ENCODE results near the gene HCRTR1. TPM values are rescaled to one million over a fixed set of nuclear protein-coding genes. Genes with fewer than 3 reads are reported as not detected.

The HCRTR1 gene
- total RNA-seq (not detected), polyA plus RNA-seq (not detected)

GRCh38 chr1:31617218-31617915 lies at the start of gene HCRTR1:
Gene HCRTR1 (plus strand): TSS chr1:31617689. CDS start chr1:31619193, 1,504 bp downstream.
- Histone ChIP-seq H3K9me3 (ENCODE audit: control insufficient read depth in 1 of 2, low read length in 2 of 2) (no peaks in the 10 kb centered on the region), H3K27ac (ENCODE audit: low read depth, low read length) (no peak within 1 kb of the TSS), H3K4me3 (ENCODE audit: low read length in 2 of 2) (peak within 1 kb of the TSS in 1 of 2 donors; percentile 35), H3K36me3 (ENCODE audit: insufficient read depth, low read length) (no peaks in the 10 kb centered on the region), H3K4me1 (ENCODE audit: insufficient read depth, low read length) (peaks cover 8% of the 10 kb centered on the region), H3K27me3 (ENCODE audit: insufficient read depth, low read length) (peaks cover 17% of the 10 kb centered on the region)
- CTCF ChIA-PET (ENCODE audit: partially characterized antibody): interaction anchor here (0.6 to 1.4 kb wide), 5 partner anchors 8 to 1308 kb away, joined by 3 to 6 read pairs (median 4); no protein-coding TSS in a partner anchor
- peaks cover 6 to 14% (median 8%) of the 10 kb centered on the region in 4 donors for H3K4me1 Mint-ChIP-seq
- H3K27ac Mint-ChIP-seq: peak within 1 kb of the TSS in 2 of 7 donors; percentile 59 to 63
- H3K4me3 Mint-ChIP-seq: peak within 1 kb of the TSS; percentile 52 to 72 (median 64)
- intact Hi-C loops (cut with micrococcal nuclease): no loop called here
- DNase-seq: no peak
- H3K9me3 Mint-ChIP-seq: peaks cover 0 to 4% (median 0%) of the 10 kb centered on the region in 8 donors
- H3K27me3 Mint-ChIP-seq: peaks cover 18 to 33% of the 10 kb centered on the region in 2 donors
- H3K36me3 Mint-ChIP-seq: no peaks in the 10 kb centered on the region
- POLR2A ChIA-PET (ENCODE audit: partially characterized antibody): interaction anchor here (1.0 kb wide), 1 partner anchor 12 kb away, joined by 4 read pairs; no protein-coding TSS in a partner anchor

- Histone ChIP-seq H3K36me3 (ENCODE audit: insufficient read depth, low read length) (no peaks in the 10 kb centered on the region), H3K4me1 (ENCODE audit: insufficient read depth, low read length) (no peaks in the 10 kb centered on the region), H3K27me3 (ENCODE audit: insufficient read depth, low read length) (no peaks in the 10 kb centered on the region), H3K4me3 (ENCODE audit: low read length in 2 of 2) (no peak overlapping the region), H3K27ac (ENCODE audit: low read depth, low read length) (no peak overlapping the region), H3K9me3 (ENCODE audit: control insufficient read depth in 1 of 2, low read length in 2 of 2) (no peaks in the 10 kb centered on the region)
- POLR2A ChIA-PET (ENCODE audit: partially characterized antibody): no interaction called here
- H3K4me1 Mint-ChIP-seq: no peaks in the 10 kb centered on the region
- intact Hi-C loops (cut with micrococcal nuclease): no loop called here
- peaks cover 12 to 25% of the 10 kb centered on the region in 2 donors for H3K27me3 Mint-ChIP-seq
- no peaks in the 10 kb centered on the region for H3K36me3 Mint-ChIP-seq
- no peak for DNase-seq
- H3K4me3 Mint-ChIP-seq: no peak overlapping the region
- CTCF ChIA-PET (ENCODE audit: partially characterized antibody): no interaction called here
- H3K27ac Mint-ChIP-seq: no peak overlapping the region
- H3K9me3 Mint-ChIP-seq: peaks cover 0 to 1% (median 0%) of the 10 kb centered on the region in 8 donors
Observed at GRCh38 chr1:31567956-31568570, 49.4 kb upstream of the HCRTR1 start.

GRCh38 chr1:31568895-31569595 lies 48.4 kb upstream of the HCRTR1 start:
- Histone ChIP-seq H3K27ac (ENCODE audit: low read depth, low read length) (no peak overlapping the region), H3K4me3 (ENCODE audit: low read length in 2 of 2) (no peak overlapping the region), H3K27me3 (ENCODE audit: insufficient read depth, low read length) (no peaks in the 10 kb centered on the region), H3K4me1 (ENCODE audit: insufficient read depth, low read length) (no peaks in the 10 kb centered on the region), H3K36me3 (ENCODE audit: insufficient read depth, low read length) (no peaks in the 10 kb centered on the region), H3K9me3 (ENCODE audit: control insufficient read depth in 1 of 2, low read length in 2 of 2) (no peaks in the 10 kb centered on the region)
- Mint-ChIP-seq H3K27ac (peak overlapping the region in 1 of 7 donors; percentile 11), H3K4me3 (no peak overlapping the region), H3K27me3 (peaks cover 9 to 23% of the 10 kb centered on the region in 2 donors), H3K4me1 (no peaks in the 10 kb centered on the region), H3K9me3 (no peaks in the 10 kb centered on the region), H3K36me3 (no peaks in the 10 kb centered on the region)
- ChIA-PET CTCF (ENCODE audit: partially characterized antibody) (interaction anchor here (1.3 kb wide), 1 partner anchor 220 kb away, joined by 5 read pairs; no protein-coding TSS in a partner anchor), POLR2A (ENCODE audit: partially characterized antibody) (no interaction called here)
- DNase-seq: no peak
- intact Hi-C loops (cut with micrococcal nuclease): no loop called here

DNA sequence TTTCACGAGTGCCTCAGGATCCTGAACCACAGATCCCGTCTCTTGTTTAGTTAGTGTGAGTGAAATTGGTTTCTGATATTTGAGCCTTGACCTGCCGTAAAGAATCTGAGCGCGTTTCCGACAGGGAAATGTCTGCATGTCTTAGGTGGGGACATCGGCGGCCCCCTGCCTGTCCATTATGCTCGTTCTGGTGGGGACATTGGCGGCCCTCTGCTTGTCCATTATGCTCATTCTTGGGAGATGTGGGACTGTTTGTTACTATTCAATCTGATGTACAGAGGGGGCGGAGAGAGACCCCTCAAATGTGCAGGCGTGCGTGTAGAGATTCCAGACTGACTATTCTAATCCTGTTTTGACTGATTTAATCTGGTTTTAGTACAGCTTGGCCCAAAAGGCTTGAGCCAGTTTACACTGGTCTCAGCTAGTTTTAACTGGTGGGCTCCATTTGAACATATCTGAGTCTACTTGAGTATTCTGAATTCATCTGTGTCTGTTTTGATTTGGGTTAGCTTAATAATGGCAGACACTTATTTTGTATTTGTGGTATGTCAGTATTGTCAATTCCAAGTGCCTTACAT lies 47.8 kb upstream of the HCRTR1 start:
- POLR2A ChIA-PET (ENCODE audit: partially characterized antibody): no interaction called here
- no peaks in the 10 kb centered on the region for H3K9me3 ChIP-seq (ENCODE audit: control insufficient read depth in 1 of 2, low read length in 2 of 2)

GRCh38 chr1:31570228-31570627 lies 47.3 kb upstream of the HCRTR1 start:
- Histone ChIP-seq H3K4me1 (ENCODE audit: insufficient read depth, low read length) (no peaks in the 10 kb centered on the region), H3K27ac (ENCODE audit: low read depth, low read length) (no peak overlapping the region), H3K4me3 (ENCODE audit: low read length in 2 of 2) (no peak overlapping the region), H3K27me3 (ENCODE audit: insufficient read depth, low read length) (no peaks in the 10 kb centered on the region), H3K36me3 (ENCODE audit: insufficient read depth, low read length) (no peaks in the 10 kb centered on the region), H3K9me3 (ENCODE audit: control insufficient read depth in 1 of 2, low read length in 2 of 2) (no peaks in the 10 kb centered on the region)
- intact Hi-C loops (cut with micrococcal nuclease): no loop called here
- Mint-ChIP-seq H3K4me3 (no peak overlapping the region), H3K27ac (no peak overlapping the region), H3K27me3 (peaks cover 12 to 21% of the 10 kb centered on the region in 2 donors), H3K4me1 (no peaks in the 10 kb centered on the region), H3K36me3 (no peaks in the 10 kb centered on the region), H3K9me3 (no peaks in the 10 kb centered on the region)
- no peak for DNase-seq
- CTCF ChIA-PET (ENCODE audit: partially characterized antibody): interaction anchor here (1.3 kb wide), 1 partner anchor 219 kb away, joined by 5 read pairs; no protein-coding TSS in a partner anchor
- POLR2A ChIA-PET (ENCODE audit: partially characterized antibody): no interaction called here

More for the DNA sequence above, 47.8 kb upstream of the HCRTR1 start:
- Mint-ChIP-seq H3K36me3 (no peaks in the 10 kb centered on the region), H3K9me3 (no peaks in the 10 kb centered on the region), H3K4me3 (no peak overlapping the region), H3K27ac (no peak overlapping the region), H3K27me3 (peaks cover 12 to 21% of the 10 kb centered on the region in 2 donors), H3K4me1 (no peaks in the 10 kb centered on the region)
- H3K36me3 ChIP-seq (ENCODE audit: insufficient read depth, low read length): no peaks in the 10 kb centered on the region
- CTCF ChIA-PET (ENCODE audit: partially characterized antibody): interaction anchor here (1.3 kb wide), 1 partner anchor 219 kb away, joined by 5 read pairs; no protein-coding TSS in a partner anchor
- intact Hi-C loops (cut with micrococcal nuclease): no loop called here
- H3K4me1 ChIP-seq (ENCODE audit: insufficient read depth, low read length): no peaks in the 10 kb centered on the region
- no peak for DNase-seq
- no peak overlapping the region for H3K4me3 ChIP-seq (ENCODE audit: low read length in 2 of 2)
- H3K27me3 ChIP-seq (ENCODE audit: insufficient read depth, low read length): no peaks in the 10 kb centered on the region
- H3K27ac ChIP-seq (ENCODE audit: low read depth, low read length): no peak overlapping the region

DNA sequence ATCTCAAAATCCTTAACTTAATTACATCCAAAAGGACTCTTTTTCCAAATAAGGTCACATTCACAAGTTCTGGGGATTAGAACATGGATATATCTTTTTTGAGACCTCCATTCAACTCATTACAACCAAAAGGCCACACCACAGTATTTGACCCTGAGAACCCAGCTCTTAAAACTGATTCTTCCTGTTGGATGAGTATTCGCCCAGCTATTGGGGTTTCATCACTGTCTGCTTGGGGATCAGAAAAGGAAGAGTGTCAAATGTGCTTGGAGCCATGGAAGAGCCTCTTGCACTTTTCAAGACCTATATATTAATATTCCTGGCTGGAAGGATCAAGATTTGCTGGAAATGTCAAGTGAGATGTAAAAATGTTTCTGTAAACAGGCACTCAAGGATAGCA lies 46.6 kb upstream of the HCRTR1 start:
- Histone ChIP-seq H3K4me1 (ENCODE audit: insufficient read depth, low read length) (no peaks in the 10 kb centered on the region), H3K36me3 (ENCODE audit: insufficient read depth, low read length) (no peaks in the 10 kb centered on the region), H3K27me3 (ENCODE audit: insufficient read depth, low read length) (no peaks in the 10 kb centered on the region), H3K9me3 (ENCODE audit: control insufficient read depth in 1 of 2, low read length in 2 of 2) (no peaks in the 10 kb centered on the region), H3K27ac (ENCODE audit: low read depth, low read length) (no peak overlapping the region), H3K4me3 (ENCODE audit: low read length in 2 of 2) (no peak overlapping the region)
- CTCF ChIA-PET (ENCODE audit: partially characterized antibody): no interaction called here
- Mint-ChIP-seq H3K36me3 (no peaks in the 10 kb centered on the region), H3K9me3 (no peaks in the 10 kb centered on the region), H3K27me3 (peaks cover 10 to 21% of the 10 kb centered on the region in 2 donors), H3K4me3 (no peak overlapping the region), H3K27ac (no peak overlapping the region), H3K4me1 (no peaks in the 10 kb centered on the region)
- intact Hi-C loops (cut with micrococcal nuclease): no loop called here
- no peak for DNase-seq
- POLR2A ChIA-PET (ENCODE audit: partially characterized antibody): no interaction called here
